HG03460 (cell line): ENCODE data around the gene RHBDL3.

Source experiments
- ATAC-seq: cut with Tn5 transposase; IDR thresholded peaks from one replicate; pipeline ENCODE4 v1.9.1; 2021; ENCODE audit not compliant: unreplicated experiment

RHBDL3 gene

DNA sequence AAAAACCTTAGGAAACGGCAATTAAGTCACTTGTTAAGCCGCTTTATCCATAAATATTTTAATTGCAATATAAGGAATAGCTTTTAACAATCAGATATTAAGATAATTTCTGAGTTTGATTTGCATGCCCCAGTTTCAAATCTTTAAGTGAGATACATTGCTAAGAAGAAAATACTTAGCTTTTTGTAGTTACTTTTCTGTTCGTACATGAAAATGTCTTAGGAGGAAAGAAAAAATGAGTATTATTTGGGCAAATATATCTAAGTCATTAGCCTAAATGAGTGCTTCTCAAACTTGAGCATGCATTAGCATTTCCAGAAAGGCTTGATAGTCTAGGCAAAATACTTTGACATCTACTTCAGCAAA is 90.7 kb downstream of the RHBDL3 start:
- no peak for ATAC-seq

DNA sequence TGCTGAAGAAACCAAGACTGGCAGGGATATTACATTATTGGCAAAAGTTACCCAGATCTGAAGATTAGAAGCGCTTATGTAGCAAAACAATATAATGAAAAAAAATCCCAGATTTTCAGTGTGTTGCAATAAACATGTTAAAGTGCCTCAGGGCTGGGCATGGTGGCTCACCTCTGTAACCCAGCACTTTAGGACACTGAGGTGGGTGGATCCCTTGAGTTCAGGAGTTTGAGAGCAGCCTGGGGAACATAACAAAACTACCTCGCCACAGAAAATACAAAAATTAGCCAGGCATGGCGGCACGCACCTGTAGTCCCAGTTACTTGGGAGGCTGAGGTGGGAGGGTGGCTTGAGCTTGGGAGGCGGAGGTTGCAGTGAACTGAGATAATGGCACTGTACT is 91.1 kb downstream of the RHBDL3 start:
- ATAC-seq, result no peak

DNA sequence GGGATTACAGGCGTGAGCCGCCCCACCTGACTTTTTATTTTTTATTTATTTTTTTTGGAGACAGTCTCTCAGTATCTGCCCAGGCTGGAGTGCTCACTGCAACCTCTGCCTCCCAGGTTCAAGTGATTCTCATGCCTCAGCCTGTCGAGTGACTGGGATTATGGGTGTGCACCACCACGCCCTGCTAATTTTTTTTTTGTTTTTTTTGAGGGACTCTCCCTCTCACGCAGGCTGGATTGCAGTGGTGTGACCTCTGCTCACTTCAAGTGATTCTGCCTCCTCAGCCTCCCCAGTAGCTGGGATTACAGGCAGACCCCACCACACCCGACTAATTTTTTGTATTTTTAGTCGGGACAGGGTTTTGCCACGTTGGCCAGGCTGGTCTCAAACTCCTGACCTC is 92.0 kb downstream of the RHBDL3 start:
- ATAC-seq, result no peak

DNA sequence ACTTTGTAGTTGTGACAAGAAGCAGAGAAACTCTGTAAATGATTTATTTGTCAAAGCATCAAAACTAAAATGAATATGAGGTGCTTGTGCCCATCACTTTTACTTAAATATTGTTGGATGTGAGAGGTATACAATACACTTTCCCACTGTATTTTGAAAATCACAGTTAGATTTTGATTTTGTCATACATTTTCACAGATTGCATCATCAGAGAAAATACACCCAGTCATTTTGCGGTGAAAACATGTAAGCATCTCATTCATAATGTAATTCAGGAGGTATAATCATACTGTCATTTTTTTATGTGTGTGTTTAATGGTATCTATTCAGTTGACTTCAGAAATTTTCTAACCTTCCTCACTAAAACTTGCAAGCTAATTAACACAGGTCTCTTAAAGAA is 95.6 kb downstream of the RHBDL3 start:
- ATAC-seq, result no peak

DNA sequence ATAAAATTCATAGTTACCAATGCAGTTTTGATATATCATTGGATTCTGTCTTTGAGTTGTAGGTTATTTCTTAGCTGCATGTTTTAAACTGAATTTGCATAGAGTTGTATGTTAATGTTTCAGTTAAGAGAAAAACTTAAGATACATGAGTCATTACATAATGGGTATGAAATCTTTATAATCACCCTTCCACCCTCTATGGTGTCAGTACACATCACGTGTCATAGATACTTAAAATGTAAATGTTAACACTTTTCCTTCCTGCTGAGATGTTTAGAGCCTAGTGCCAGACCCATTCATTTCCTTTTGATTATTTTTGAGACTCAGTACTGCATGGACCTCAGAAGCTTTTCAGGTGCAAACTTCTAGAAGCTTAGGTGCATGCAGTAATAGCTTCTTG is 104.8 kb downstream of the RHBDL3 start:
- no peak for ATAC-seq
